HEK293 (cell line): ENCODE results near the gene CYTH3.

ENCODE experiments used
- CTCF ChIA-PET: fragments of 350-600 bp; formaldehyde crosslinking; extraction: SDS; loops from one replicate; lab custom pipeline; 2021; ENCODE audit warnings: antibody characterized with exemption; lab: Yijun Ruan, JAX
- POLR2A ChIA-PET: fragments of 300-600 bp; formaldehyde crosslinking; extraction: SDS; loops from one replicate; lab custom pipeline; 2020; ENCODE audit warnings: antibody characterized with exemption, inconsistent platforms; lab: Yijun Ruan, JAX
- H3K27ac ChIP-seq: fragments of 200-500 bp; sonication (Bioruptor generic); 2 replicates; pipeline ENCODE4 v1.5.1; 2014; ENCODE audit warnings: low read depth, low read length, control low read depth, inconsistent platforms; ENCODE audit errors: extremely low read depth
- H3K36me3 ChIP-seq, 2 experiments: fragments of 200-500 bp in 1 of 2; sonication (Bioruptor generic) in 1 of 2; 1 replicate in 1 of 2; 2 replicates in 1 of 2; pipeline ENCODE4 v1.5.1; 2014 to 2017; ENCODE audit warnings: inconsistent platforms in 2 of 2, low read length in 2 of 2; ENCODE audit not compliant: control insufficient read depth in 2 of 2, insufficient read depth in 1 of 2
- H3K4me1 ChIP-seq: fragments of 200-500 bp; sonication (Bioruptor generic); 2 replicates; pipeline ENCODE4 v1.5.1; 2014; ENCODE audit warnings: mild to moderate bottlenecking, low read length, inconsistent platforms; ENCODE audit not compliant: control insufficient read depth, insufficient read depth
- H3K4me3 ChIP-seq: 2 replicates; pipeline ENCODE4 v1.5.1; 2011; ENCODE audit warnings: low read depth, mild to moderate bottlenecking, control low read depth, low read length, moderate library complexity
- H3K9me3 ChIP-seq: fragments of 200-500 bp; sonication (Bioruptor generic); 2 replicates; pipeline ENCODE4 v1.5.1; 2014; ENCODE audit warnings: low read depth, low read length, inconsistent platforms; ENCODE audit not compliant: control insufficient read depth, insufficient read depth
- GLIS1 ChIP-seq: fragments of 450-650 bp; formaldehyde crosslinking; IDR thresholded peaks from 2 replicates; pipeline ENCODE4 v1.5.1; 2016; ENCODE audit warnings: missing biosample characterization, missing genetic modification characterization
- MYNN ChIP-seq: fragments of 450-650 bp; formaldehyde crosslinking; IDR thresholded peaks from 2 replicates; pipeline ENCODE4 v1.5.1; 2016; ENCODE audit warnings: missing biosample characterization, missing genetic modification characterization, borderline replicate concordance
- PATZ1 ChIP-seq: fragments of 450-650 bp; formaldehyde crosslinking; IDR thresholded peaks from 2 replicates; pipeline ENCODE4 v1.5.1; 2016; ENCODE audit warnings: missing biosample characterization, missing genetic modification characterization
- PRDM10 ChIP-seq: fragments of 450-650 bp; formaldehyde crosslinking; IDR thresholded peaks from 2 replicates; pipeline ENCODE4 v1.5.1; 2016; ENCODE audit warnings: missing biosample characterization, missing genetic modification characterization
- SCRT2 ChIP-seq: fragments of 450-650 bp; formaldehyde crosslinking; IDR thresholded peaks from 2 replicates; pipeline ENCODE4 v1.5.1; 2016; ENCODE audit warnings: missing biosample characterization, missing genetic modification characterization
- YY1 ChIP-seq: fragments of 450-650 bp; formaldehyde crosslinking; IDR thresholded peaks from 2 replicates; pipeline ENCODE4 v1.5.1; 2018; ENCODE audit warnings: missing biosample characterization, missing genetic modification characterization
- ZBTB8A ChIP-seq: fragments of 450-650 bp; formaldehyde crosslinking; IDR thresholded peaks from 2 replicates; pipeline ENCODE4 v1.5.1; 2016; ENCODE audit warnings: missing biosample characterization, missing genetic modification characterization
- ZIC2 ChIP-seq: fragments of 450-650 bp; formaldehyde crosslinking; IDR thresholded peaks from 2 replicates; pipeline ENCODE4 v1.5.1; 2016; ENCODE audit warnings: missing biosample characterization, missing genetic modification characterization
- ZNF121 ChIP-seq: fragments of 450-650 bp; formaldehyde crosslinking; IDR thresholded peaks from 2 replicates; pipeline ENCODE4 v1.5.1; 2016; ENCODE audit warnings: missing biosample characterization, missing genetic modification characterization
- ZNF280D ChIP-seq: fragments of 450-650 bp; formaldehyde crosslinking; IDR thresholded peaks from 2 replicates; pipeline ENCODE4 v1.5.1; 2016; ENCODE audit warnings: missing biosample characterization, missing genetic modification characterization
- ZNF335 ChIP-seq: fragments of 450-650 bp; formaldehyde crosslinking; conservative IDR thresholded peaks from 2 replicates; pipeline ENCODE4 v1.5.1; 2016; ENCODE audit warnings: missing biosample characterization, missing genetic modification characterization
- ZNF423 ChIP-seq: fragments of 450-650 bp; formaldehyde crosslinking; IDR thresholded peaks from 2 replicates; pipeline ENCODE4 v1.5.1; 2016; ENCODE audit warnings: missing biosample characterization, missing genetic modification characterization
- ZNF433 ChIP-seq: fragments of 450-650 bp; formaldehyde crosslinking; IDR thresholded peaks from 2 replicates; pipeline ENCODE4 v1.5.1; 2016; ENCODE audit warnings: missing biosample characterization, missing genetic modification characterization, low read depth
- ZNF785 ChIP-seq: fragments of 450-650 bp; formaldehyde crosslinking; IDR thresholded peaks from 2 replicates; pipeline ENCODE4 v1.5.1; 2016; ENCODE audit warnings: missing biosample characterization, missing genetic modification characterization

CYTH3 gene

GRCh38 chr7:6274743-6275142 is 2.3 kb upstream of the CYTH3 start:
- Histone ChIP-seq H3K36me3 (no peaks in the 10 kb centered on the region), H3K4me1 (peaks cover 5% of the 10 kb centered on the region)
- CTCF ChIA-PET, result interaction anchor here (2.0 kb wide), 1 partner anchor 48 kb away, joined by 10 read pairs; no protein-coding TSS in a partner anchor
- TF ChIP-seq ZNF433 (tag by site-specific recombination) (no peak), PATZ1 (no peak), ZNF785 (tag by site-specific recombination) (no peak)
- TF ChIP-seq, all 188 proteins: peak for 0
- Histone ChIP-seq H3K27ac (no peak overlapping the region), H3K4me3 (no peak overlapping the region), H3K9me3 (no peaks in the 10 kb centered on the region)
- POLR2A ChIA-PET, result no interaction called here

GRCh38 chr7:6273917-6274630 is 1.6 kb upstream of the CYTH3 start:
- Histone ChIP-seq H3K9me3 (no peaks in the 10 kb centered on the region), H3K36me3 (no peaks in the 10 kb centered on the region), H3K4me3 (no peak overlapping the region), H3K27ac (no peak overlapping the region), H3K4me1 (peaks cover 8% of the 10 kb centered on the region)
- ChIA-PET CTCF (interaction anchor here (0.5 to 2.0 kb wide), 6 partner anchors 8 to 405 kb away, joined by 3 to 10 read pairs (median 3); no protein-coding TSS in a partner anchor), POLR2A (interaction anchor here (1.3 kb wide), 1 partner anchor 14 kb away, joined by 4 read pairs; no protein-coding TSS in a partner anchor)
- 0 out of 2 replicates have a peak, but pooled peaks have one; percentile 15 for TF ChIP-seq SCRT2 (tag by site-specific recombination)
- peak; percentile 60; the same call in 1 of the 2 replicates for TF ChIP-seq ZNF121 (tag by site-specific recombination)
- TF ChIP-seq YY1 (tag by site-specific recombination), result no peak

GRCh38 chr7:6273380-6273837 is 985 bp upstream of the CYTH3 start:
- Histone ChIP-seq H3K27ac (no peak overlapping the region; the same call in 1 of the 2 replicates), H3K4me1 (peaks cover 8% of the 10 kb centered on the region), H3K4me3 (no peak overlapping the region), H3K36me3 (no peaks in the 10 kb centered on the region), H3K9me3 (no peaks in the 10 kb centered on the region)
- ChIA-PET CTCF (interaction anchor here (0.6 to 2.0 kb wide), 7 partner anchors 9 to 131 kb away, joined by 3 to 10 read pairs (median 3); no protein-coding TSS in a partner anchor), POLR2A (interaction anchor here (1.3 kb wide), 1 partner anchor 13 kb away, joined by 4 read pairs; no protein-coding TSS in a partner anchor)
- TF ChIP-seq GLIS1 (tag by site-specific recombination) (peak; percentile 88), ZIC2 (tag by site-specific recombination) (peak; percentile 45; the same call in 1 of the 2 replicates), ZNF423 (tag by site-specific recombination) (peak; percentile 54; the same call in 1 of the 2 replicates), ZBTB8A (tag by site-specific recombination) (peak; percentile 10; the same call in 1 of the 2 replicates), PRDM10 (tag by site-specific recombination) (peak; percentile 44; the same call in 1 of the 2 replicates), ZNF280D (tag by site-specific recombination) (no peak), ZNF335 (tag by site-specific recombination) (0 out of 2 replicates have a peak, but pooled peaks have one; percentile 28), MYNN (tag by site-specific recombination) (no peak)
